GM20431 (cell line): ENCODE results near the gene SAMD4B.

ENCODE experiments used
- in situ Hi-C: fragments of 300-500 bp; cut with MseI, MboI; formaldehyde crosslinking; loops from one replicate; pipeline ENCODE4 v1.15.0; 2020; ENCODE audit warnings: low sequenced_read_pairs; ENCODE audit not compliant: unreplicated experiment

Gene SAMD4B

DNA sequence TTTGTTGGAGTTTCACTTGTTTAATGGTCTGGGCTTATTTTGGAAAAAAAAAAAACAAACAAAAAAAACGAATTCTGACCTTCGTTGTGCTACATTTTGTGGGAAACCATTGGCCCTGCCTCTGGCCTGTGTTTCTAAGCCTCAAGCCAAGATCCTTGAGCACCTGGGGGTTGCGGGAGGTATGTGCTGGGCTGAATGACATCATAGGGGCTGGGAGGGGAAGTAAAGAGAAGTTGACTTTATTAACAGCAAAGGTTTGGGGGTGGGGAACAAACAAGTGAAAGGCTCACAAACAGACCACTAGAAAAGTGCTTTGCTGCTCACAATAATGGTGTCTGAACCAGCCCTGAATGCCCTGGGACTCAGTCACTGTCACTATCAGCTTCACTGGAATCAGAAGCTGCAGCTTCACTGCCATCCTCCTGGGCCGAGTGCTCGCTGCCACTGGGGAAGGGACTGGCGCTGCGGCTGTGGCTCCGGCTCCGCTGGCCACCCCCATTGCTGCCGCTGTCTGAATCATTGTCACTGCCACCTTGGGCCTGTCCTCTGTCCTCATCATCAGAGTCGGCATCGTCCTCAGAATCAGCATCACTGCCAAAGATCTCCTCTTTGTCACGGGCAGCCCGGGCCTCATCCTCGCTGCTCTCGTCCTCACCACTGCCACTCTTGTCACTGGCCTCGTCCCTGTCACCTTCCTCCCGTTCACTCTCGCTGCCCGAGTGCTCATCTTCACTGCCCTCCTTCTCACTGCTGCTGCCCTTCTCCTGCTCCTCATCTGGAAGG is 43.6 kb downstream of the SAMD4B start:
- in situ Hi-C loops: no loop called here

DNA sequence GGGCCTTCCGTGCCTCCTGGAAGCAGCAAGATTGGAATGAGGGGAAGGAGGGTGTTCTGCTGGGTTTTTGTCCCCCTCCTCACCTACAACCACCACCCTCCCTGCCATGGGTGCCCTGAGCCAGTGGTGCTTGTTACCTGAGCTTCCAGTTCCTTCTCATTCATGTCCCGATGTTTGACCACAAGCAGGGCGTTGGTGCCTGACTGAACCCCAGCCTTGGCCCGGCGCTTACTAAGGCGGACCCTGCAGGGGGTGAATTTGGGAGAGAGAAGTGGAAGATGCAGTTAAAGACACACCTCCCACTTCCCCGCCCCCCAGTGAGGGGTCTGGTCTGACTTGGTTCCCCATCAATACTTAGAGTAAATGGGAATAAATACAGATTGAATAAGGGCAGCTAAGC is 44.3 kb downstream of the SAMD4B start:
- in situ Hi-C loops: no loop called here

DNA sequence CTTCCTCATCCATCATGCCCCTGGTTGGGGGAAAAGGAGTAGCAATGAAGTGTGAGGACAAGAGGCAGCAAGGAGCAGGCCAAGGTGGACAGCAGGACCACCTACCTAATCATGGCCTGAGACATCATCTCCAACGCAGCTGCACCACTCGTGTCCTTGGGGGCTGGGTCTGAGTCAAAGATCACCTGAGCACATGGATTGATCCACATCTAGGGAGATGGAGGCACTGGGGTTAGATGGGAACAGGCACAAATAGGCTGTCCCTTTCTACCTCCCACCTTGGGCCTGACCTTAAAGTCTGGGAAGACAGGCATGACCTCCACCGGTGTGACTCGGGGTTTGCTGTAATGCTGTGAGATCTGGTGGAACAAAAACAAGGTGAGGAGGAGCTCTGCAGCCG is 46.4 kb downstream of the SAMD4B start:
- in situ Hi-C loops: no loop called here

DNA sequence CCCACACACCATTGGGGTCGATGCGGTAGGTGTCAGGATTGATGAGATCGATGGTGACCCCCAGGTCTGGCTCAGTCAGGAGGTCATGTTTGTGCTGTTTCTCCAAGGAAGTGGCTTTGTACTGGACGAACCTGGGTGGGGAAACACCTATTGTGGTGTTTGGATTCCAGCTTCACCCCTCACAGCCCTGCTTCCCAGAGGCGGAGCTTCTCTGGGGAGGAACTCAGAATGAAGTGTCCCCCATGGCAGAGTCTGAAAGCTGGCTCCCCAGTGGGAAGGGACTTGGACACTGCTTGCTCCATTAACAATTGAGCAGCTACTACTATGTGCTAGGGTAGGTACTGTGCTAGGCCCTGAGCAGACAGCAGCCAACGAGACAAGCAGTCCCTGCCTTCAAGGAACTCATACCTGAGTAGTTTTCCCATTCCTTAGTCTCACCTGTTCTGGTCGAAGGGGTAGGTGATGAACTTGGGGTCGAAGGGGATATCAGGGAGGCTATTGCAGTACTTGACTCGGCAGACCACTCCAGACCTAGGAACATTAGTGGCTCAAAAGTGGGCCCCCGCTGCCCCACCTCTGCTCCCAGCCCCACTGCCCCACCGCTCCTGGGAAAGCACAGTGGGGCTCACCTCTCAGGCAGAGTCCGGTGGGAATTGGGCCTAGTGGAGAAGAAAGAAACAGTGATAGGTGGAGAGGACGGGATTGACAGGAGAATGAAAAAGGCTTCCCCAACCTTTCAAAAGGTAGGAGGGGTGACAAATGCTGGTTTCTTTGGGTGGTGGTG is 47.6 kb downstream of the SAMD4B start:
- in situ Hi-C loops: no loop called here

DNA sequence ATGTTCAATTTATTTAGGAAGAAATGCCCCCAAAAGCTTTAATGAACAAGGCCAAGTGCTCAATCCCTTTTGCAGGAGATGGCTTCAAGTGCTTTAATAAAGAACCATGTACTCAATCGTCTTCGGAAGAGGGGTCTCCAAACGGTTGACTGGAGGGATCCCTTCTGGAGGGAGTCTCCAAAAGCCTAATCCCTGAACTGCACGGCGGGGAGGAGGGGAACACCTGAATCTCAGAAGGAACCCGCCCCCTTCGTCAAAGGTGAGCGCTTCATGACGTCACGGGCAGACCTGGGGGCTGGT is 48.2 kb downstream of the SAMD4B start:
- in situ Hi-C loops: no loop called here

DNA sequence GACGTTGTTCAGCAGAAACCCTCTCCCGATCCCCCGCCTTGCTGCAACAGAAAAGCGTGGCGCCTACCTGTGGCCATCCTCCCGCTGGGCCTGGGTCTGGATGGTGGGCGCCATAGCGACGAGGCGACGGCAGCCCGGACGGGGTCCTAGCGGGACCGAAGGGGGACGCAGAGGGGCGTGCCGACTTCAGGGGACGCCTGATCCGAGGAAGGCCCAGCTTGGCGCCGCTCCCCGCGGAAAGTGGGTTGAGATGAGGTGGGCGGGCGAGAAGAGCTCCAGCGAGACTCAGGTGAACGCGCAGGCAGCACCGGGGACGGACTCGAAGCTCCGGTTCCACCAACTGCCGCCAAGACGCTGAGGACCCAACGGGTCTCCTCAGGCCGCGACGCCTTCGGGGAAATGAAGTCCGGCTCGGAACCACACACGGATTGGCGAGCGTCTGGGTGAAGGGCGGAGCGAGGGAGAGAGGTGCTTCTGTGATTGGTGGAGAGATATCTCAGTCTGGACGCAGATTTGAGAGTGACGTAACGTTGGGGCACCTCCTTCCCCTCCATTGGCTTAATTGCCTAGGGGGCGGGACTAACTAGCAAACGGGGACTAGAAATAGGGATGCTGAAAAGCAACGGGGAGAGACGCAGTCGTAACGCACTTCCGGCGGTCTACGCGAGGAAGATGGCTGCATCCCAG is 48.7 kb downstream of the SAMD4B start, which contains the start of the genes MED29 and PAF1:
TSS of gene MED29 (plus strand) at position 628 of the 687 bp plus-strand sequence. CDS start at position 673, 45 bp downstream.
TSS of gene PAF1 (minus strand) at position 356 of the 687 bp plus-strand sequence. CDS start at position 114, 242 bp downstream.
- in situ Hi-C loops: no loop called here

DNA sequence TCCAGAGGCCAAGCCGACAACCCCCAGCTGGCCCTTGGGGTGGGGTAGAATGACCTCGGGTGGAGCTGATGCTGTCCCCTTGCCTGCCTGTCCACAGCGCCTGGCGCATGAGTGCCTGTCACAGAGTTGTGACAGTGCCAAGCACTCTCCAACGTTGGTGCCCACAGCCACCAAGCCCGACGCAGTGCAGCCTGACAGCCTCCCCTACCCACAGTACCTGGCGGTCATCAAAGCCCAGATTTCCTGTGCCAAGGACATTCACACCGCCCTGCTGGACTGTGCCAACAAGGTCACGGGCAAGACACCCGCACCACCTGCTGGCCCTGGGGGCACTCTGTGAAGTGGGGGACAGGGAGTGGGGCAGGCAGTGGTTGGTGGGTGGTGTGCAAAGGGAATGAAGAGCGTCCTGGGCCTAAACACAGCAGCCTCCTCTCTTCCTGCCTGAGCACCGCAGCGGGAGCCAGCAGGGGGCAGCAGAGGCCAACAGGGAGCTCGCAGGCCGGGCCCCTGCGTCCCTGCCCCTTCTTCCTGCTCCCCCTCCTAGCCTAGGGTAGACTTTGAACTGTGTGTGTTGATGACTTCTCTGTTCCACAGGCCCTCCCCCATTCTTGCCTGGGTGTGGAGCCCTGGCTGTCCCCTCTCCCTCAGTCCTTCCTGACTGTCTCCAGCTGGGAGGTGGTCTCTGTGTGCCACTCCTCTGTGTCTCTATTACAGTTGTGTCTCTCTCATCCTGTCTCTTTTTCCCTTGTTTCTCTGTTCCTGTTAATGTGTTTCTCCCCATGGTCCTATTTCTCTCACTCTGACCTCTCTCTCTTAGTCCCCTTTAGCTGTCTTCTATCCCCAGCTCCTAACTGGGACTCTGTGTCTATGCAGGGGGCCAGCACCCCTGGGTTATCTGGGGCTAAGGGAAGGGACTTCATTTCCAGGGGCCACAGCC is 55.4 kb downstream of the SAMD4B start:
- in situ Hi-C loops: no loop called here

DNA sequence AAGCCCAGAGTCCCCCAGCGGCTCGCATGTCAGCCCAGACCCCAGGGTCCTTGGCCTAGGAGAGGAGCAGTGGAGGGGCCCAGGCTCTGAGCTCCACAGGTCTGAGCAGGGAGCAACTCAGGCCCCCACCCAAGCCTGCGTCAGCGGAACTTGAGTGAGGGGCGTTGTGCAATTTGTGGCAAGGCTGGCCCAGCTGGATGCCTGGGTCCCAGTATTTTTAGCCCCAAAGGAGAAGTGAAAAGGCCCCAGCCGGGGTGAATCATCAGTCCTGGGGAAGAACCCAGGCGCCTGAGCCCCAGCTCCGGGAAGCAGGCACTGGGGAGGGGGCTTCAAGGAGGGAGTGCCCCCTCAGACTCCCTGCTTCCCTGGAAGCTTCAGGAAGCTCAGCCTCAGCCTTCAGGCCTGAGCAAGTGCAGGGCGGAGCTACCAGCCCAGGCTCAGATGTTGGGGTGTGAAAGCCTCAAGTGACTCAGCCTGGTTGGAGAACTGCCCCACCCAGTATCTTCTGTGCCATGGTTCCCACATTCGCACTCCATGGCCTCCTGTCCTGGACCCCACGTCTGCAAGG is 56.2 kb downstream of the SAMD4B start:
- in situ Hi-C loops: no loop called here

DNA sequence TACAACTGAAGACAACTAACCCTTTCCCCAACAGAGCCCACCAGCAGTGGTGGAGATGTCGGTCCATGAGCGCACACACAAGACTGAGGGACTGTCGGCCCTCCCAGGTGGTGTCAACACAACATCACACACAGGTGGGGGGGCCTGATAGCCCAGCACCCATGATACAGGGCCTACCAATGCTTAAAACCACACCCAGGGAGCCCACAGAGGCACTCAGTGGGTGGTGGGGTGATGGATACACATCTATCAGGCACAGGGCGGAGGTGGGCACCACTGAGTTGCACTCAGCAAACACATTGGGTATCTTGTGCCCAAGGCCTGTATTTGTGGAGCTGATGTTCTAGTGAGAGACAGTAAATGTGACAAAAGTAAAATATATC is 57.4 kb downstream of the SAMD4B start:
- in situ Hi-C loops: no loop called here

DNA sequence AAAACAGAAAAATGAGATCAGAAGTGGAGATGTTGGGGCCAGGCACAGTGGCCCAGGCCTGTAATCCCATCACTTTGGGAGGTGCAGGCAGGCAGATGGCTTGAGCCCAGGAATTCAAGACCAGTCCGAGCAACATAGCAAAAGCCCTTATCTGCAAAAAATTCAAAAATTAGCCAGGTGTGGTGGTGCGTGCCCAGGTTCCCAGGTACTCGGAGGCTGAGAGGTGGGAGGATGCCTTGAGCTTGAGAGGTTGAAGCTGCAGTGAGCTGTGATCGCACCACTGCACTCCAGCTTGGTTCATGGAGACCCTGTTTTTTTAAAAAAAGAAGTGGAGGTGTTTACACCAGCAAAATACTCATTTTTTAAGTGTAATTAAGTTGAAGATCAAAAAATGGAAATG is 57.8 kb downstream of the SAMD4B start:
- in situ Hi-C loops: no loop called here

DNA sequence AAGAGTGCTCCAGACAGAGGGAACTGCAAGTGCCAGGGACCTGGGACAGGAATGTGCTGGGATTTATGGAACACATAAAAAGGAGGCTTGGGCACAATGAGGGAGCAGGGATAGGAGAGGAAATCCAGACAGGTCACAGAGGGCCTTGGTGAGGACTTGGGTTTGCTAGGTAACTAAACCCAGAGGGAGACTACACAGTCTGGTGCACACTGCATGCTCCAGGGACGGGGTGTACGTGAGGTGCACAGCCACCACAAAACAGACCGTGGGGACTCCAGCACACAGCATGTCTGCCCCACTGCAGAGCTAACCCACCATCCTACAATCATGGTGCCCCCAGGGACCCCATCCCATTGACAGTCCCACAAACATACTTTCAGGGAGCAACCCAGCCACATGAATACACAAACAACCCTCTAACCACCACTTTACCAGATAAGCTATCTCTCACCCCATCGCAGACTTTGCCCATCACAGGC is 58.9 kb downstream of the SAMD4B start:
- in situ Hi-C loops: no loop called here

DNA sequence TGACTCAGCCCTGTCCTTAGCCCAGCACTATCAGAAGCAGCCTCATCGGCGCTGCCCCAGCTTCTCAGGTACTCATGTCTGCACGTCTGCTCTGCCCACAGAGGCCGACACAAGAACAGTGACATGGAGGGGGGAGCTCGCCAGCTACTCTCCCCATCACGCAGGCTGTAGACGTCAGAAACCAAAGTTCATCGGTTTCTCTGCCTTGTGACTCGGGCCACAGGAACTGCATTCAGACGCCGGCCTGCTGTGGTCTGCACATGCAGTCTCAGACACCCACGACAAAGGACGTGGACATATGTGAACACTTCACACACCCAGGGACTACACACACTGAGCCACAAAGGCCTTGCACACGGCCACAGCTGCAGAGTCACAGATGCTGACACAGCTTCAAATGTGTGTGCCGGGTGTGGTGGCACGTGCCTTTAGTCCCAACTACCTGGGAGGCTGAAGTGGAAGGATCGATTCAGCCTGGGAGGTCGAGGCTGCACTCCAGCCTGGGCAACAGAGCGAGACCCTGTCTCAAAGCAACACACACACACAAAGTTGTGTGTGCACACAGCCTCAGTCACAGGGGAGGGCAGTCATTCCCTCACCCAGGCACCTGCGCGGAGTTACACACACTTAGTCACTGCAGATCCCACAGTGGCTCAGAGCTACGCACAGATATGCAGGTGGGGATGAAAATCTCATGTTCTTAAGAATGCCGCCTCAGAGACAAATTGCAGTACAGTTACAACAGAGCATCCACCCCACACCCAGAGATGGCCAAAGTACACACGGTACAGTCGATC is 59.5 kb downstream of the SAMD4B start:
- in situ Hi-C loops: no loop called here

DNA sequence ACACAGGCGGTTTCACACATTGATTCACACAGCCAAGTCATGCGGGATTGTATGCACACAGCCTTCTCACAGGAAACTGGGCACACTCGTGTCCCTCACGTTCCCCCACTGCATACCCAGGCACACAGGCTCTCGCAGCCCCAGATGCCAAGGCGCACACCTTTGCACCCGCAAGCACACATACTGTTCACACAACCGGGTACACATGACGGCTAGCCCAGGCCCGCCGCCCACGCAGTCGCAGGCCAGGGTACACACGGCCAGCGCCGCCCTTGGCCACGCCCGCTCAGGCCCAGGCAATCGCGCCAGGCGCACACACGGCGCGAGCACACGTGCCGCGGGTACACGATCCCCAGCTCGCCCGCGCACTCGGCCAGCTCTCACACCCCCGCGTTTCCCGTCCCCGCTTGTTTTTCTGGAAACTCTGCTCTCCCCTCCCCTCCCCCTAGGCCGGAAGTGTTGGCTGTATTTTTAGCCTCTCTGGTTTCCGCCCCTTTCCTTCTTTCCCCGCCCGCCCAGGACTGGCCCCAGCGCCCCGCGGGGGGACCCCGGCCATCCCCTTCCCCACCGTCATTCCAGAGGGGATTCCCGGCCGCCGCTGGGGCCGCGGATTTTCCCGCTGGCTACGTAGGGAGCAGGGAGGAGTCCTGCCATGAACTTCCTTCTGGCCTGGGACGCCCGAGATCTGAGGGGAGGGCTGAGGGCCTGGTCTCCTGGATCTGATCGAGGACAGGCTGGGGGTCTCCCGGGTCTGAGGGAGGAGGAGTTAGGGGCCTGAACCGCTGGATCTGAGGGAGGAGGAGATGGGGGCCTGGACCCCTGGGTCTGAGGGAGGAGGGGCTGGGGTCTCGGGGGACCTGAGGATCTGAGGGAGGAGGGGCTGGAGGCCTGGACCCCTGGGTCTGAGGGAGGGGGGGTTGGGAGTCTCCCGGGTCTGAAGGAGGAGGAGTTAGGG is 60.4 kb downstream of the SAMD4B start:
- in situ Hi-C loops: no loop called here

DNA sequence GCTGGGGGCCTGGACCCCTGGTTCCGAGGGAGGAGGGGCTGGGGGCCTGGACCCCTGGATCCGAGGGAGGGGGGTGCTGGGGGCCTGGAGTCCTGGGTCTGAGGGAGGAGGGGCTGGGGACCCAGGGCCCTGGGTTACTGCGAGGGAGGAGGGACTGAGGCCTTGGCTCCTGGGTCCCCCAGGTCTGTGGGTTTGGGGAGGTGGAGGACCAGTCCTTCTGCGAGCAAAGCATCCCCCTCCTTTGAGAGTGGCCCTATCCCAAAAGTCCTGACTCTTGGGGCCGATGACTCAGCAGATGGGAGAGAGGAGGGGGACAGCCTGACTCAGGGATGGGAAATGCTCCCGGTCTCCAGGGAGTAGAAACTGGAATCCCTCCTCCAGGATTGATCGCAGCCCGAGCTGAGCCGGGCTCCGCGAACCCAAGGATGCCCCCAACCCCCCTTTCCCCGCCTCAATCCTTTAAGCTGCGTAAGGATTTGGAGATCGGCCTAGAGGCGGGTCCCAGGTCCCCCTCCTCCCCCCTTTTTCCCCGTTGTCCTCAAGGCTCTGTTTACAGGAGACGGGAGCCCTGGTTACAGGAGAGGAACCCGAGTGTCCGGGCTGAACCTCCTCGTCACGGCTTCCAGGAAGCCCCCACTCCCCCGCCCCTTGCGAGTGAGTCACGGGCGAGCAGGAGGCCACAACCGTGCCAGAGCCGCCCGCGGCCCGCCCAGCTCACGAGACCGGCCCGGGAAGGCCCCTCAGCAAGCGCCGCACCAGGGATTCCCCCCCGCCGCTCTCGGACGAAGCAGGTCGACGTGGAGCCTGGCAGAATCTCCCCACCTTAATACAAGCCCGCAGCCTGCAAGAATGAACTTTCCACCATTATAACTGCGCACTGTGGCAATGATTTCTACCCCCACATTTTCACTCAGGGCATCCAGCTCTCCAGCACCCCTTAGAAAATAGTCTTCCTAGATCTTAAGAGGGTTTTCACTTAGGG is 61.4 kb downstream of the SAMD4B start:
- in situ Hi-C loops: no loop called here

DNA sequence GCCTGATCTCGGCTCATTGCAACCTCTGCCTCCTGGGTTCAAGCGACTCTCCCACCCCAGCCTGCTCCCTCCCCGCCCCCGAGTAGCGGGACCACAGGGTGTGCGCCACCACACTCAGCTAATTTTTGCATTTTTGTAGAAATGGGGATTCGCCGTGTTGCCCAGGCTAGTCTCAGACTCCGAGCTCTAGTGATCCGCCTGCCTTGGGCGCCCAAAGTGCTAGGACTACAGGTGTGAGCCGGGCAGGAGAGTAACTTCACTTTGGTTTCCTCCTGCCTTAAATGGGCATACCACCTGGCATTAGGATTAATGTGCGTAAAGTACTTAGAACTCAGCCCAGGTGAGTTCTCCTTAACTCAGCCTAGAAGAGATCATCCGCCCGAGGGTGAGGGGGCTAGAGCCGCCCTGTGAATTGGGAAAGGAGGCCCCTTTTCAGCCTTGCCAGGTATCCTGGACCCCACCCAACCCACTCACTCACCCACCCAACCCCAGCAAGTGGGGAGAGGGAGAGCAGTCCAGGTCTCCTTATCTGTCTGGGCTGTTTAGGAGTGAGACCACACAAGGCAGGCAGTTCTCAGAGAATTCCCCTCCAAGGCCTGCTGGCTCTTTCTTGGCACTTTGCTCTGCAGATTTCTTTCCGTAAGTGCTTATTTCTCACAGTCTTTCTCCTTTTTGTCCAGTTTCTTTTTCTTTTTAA is 63.2 kb downstream of the SAMD4B start:
- in situ Hi-C loops: no loop called here
